GM12878 (cell line): ENCODE results near the gene PLEKHG4B. TPM values are rescaled to one million over a fixed set of nuclear protein-coding genes. Genes with fewer than 3 reads are reported as not detected.

Source experiments
- ATAC-seq: fragments of 200-7000 bp; cut with Tn5 transposase; 3 replicates; pipeline ENCODE4 v1.9.1; 2020; ENCODE audit warnings: mild to moderate bottlenecking, moderate library complexity
- BruUV-seq: library from RNA; stranded (reverse); fragments of 400-500 nt; replicated peaks from 2 replicates; lab custom pipeline; 2021; lab: Mats Ljungman, UMichigan
- CTCF ChIA-PET: fragments of 300-600 bp; sonication (Branson Sonifier 250); formaldehyde crosslinking; extraction: SDS; loops from one replicate; lab custom pipeline; 2021; ENCODE audit warnings: inconsistent platforms; lab: Yijun Ruan, JAX
- POLR2A ChIA-PET: fragments of 350-600 bp; formaldehyde crosslinking; extraction: SDS; loops from one replicate; lab custom pipeline; 2021; ENCODE audit warnings: inconsistent platforms; lab: Charles Lee
- RAD21 ChIA-PET: fragments of 300-600 bp; sonication (Branson Sonifier 250); formaldehyde crosslinking; loops from one replicate; lab custom pipeline; 2023; ENCODE audit warnings: antibody characterized with exemption; ENCODE audit not compliant: unreplicated experiment; lab: Charles Lee
- SMC1A ChIA-PET: fragments of 300-600 bp; sonication (Branson Sonifier 250); formaldehyde crosslinking; loops from one replicate; lab custom pipeline; 2023; ENCODE audit not compliant: unreplicated experiment, uncharacterized antibody; lab: Charles Lee
- DNase-seq: peaks from one replicate; pipeline ENCODE4 v3.0.0-alpha.2; 2011; ENCODE audit warnings: low read depth, low spot score
- FAIRE-seq: peaks from 3 replicates; lab custom pipeline; 2011; peaks lifted over from hg19 to GRCh38; lab: Jason Lieb, UNC
- H2AFZ ChIP-seq: 2 replicates; pipeline ENCODE4 v1.6.0; 2011; ENCODE audit warnings: low read depth, low read length, control low read depth; ENCODE audit not compliant: control insufficient read depth
- H3K27ac ChIP-seq: 2 replicates; pipeline ENCODE4 v1.5.1; 2011; ENCODE audit warnings: control low read depth; ENCODE audit not compliant: control insufficient read depth, insufficient read depth
- H3K27me3 ChIP-seq, 2 experiments: replicated peaks in 1 of 2; 2 replicates each; pipeline versions ENCODE4 v1.6.0 to v1.6.1; 2011; ENCODE audit warnings: low read length in 1 of 2; ENCODE audit not compliant: control insufficient read depth in 2 of 2, insufficient read depth in 2 of 2
- H3K36me3 ChIP-seq, 2 experiments: 2 replicates each; pipeline ENCODE4 v1.5.1; 2011; ENCODE audit warnings: low read length in 1 of 2; ENCODE audit not compliant: control insufficient read depth in 2 of 2, insufficient read depth in 2 of 2
- H3K4me1 ChIP-seq: 2 replicates; pipeline ENCODE4 v1.6.1; 2011; ENCODE audit warnings: mild to moderate bottlenecking, low read length, moderate library complexity, mixed read lengths; ENCODE audit not compliant: control insufficient read depth, insufficient read depth
- H3K4me2 ChIP-seq: 2 replicates; pipeline ENCODE4 v1.6.0; 2011; ENCODE audit warnings: control low read depth; ENCODE audit not compliant: control insufficient read depth, insufficient read depth
- H3K4me3 ChIP-seq: fragments of 200-600 bp; sonication (generic); 2 replicates; pipeline ENCODE4 v1.5.1; 2016
- H3K79me2 ChIP-seq: 2 replicates; pipeline ENCODE4 v1.6.0; 2011; ENCODE audit warnings: low read length; ENCODE audit not compliant: control insufficient read depth, insufficient read depth
- H3K9ac ChIP-seq: 2 replicates; pipeline ENCODE4 v1.8.0; 2011; ENCODE audit warnings: low read length, control low read depth, mixed read lengths; ENCODE audit not compliant: control insufficient read depth, insufficient read depth
- H3K9me3 ChIP-seq: replicated peaks from 3 replicates; pipeline ENCODE4 v1.5.1; 2011; ENCODE audit warnings: mild to moderate bottlenecking, low read length; ENCODE audit not compliant: control insufficient read depth, insufficient read depth
- H4K20me1 ChIP-seq: 2 replicates; pipeline ENCODE4 v1.6.0; 2011; ENCODE audit not compliant: control insufficient read depth, insufficient read depth
- BACH1 ChIP-seq: fragments of 450-650 bp; IDR thresholded peaks from 2 replicates; pipeline ENCODE4 v1.6.1; 2017; ENCODE audit warnings: mild to moderate bottlenecking, borderline replicate concordance
- ESRRA ChIP-seq: IDR thresholded peaks from 2 replicates; pipeline ENCODE4 v1.6.1; 2012; ENCODE audit warnings: mild to moderate bottlenecking, low read length, improper control_type of control experiment
- FOS ChIP-seq: IDR thresholded peaks from 3 replicates; pipeline ENCODE4 v1.6.1; 2011; ENCODE audit warnings: borderline replicate concordance; ENCODE audit not compliant: insufficient read length; ENCODE audit errors: extremely low read depth
- HDAC2 ChIP-seq: fragments of 200-600 bp; sonication (generic); IDR thresholded peaks from 2 replicates; pipeline ENCODE4 v1.6.1; 2017
- KLF5 ChIP-seq: fragments of 450-650 bp; IDR thresholded peaks from 2 replicates; pipeline ENCODE4 v1.6.1; 2014; ENCODE audit warnings: mild to moderate bottlenecking; ENCODE audit not compliant: partially characterized antibody
- MAX ChIP-seq: IDR thresholded peaks from 2 replicates; pipeline ENCODE4 v1.6.1; 2012; ENCODE audit warnings: low read depth, low read length, improper control_type of control experiment
- NR2C2 ChIP-seq: IDR thresholded peaks from 2 replicates; pipeline ENCODE4 v1.6.1; 2011; ENCODE audit warnings: borderline replicate concordance, low read depth; ENCODE audit not compliant: control insufficient read depth, insufficient read length
- PRDM15 ChIP-seq: fragments of 450-650 bp; formaldehyde crosslinking; IDR thresholded peaks from 2 replicates; pipeline ENCODE4 v1.4.0; 2020; ENCODE audit warnings: mild to moderate bottlenecking, moderate library complexity
- SMAD1 ChIP-seq: fragments of 450-650 bp; IDR thresholded peaks from 2 replicates; pipeline ENCODE4 v1.6.1; 2018; ENCODE audit warnings: mild to moderate bottlenecking, low read depth; ENCODE audit not compliant: partially characterized antibody
- SMARCA5 ChIP-seq: fragments of 450-650 bp; IDR thresholded peaks from 2 replicates; pipeline ENCODE4 v1.6.1; 2017; ENCODE audit warnings: mild to moderate bottlenecking
- STAT1 ChIP-seq: fragments of 450-650 bp; conservative IDR thresholded peaks from 2 replicates; pipeline ENCODE4 v1.6.1; 2014; ENCODE audit warnings: antibody characterized with exemption, mild to moderate bottlenecking
- ZNF24 ChIP-seq: fragments of 450-650 bp; IDR thresholded peaks from 2 replicates; pipeline ENCODE4 v1.6.1; 2017; ENCODE audit warnings: antibody characterized with exemption, mild to moderate bottlenecking
- ZNF687 ChIP-seq: fragments of 450-650 bp; IDR thresholded peaks from 2 replicates; pipeline ENCODE4 v1.6.1; 2017; ENCODE audit warnings: mild to moderate bottlenecking, moderate library complexity
- WGBS: methylation state at CpG from one replicate; pipeline ENCODE4 v1.1.6; 2016; ENCODE audit warnings: low lambda C conversion rate; ENCODE audit not compliant: insufficient replicate concordance, insufficient coverage; ENCODE audit errors: missing lambda C conversion rate; 5-methylcytosine and 5-hydroxymethylcytosine counted together
- in situ Hi-C: fragments of 300-500 bp; cut with MboI; formaldehyde crosslinking; loops from 9 replicates; pipeline ENCODE4 v1.14.3; 2018; ENCODE audit warnings: mixed read lengths
- intact Hi-C: fragments of 100-400 bp; cut with micrococcal nuclease; formaldehyde crosslinking; loops from one replicate; pipeline ENCODE4 v1.14.2; 2022; ENCODE audit not compliant: unreplicated experiment
- polyA plus RNA-seq, 11 experiments: library from polyadenylated mRNA; depleted of rRNA in 4 of 11; unstranded in 6 of 11; stranded (reverse) in 5 of 11; fragments of >200 nt; fragmentation: Nextera tagmentation in 4 of 11; fragmentation: Illumina TruSeq in 1 of 11; extraction: Ambion mirVana in 4 of 11; extraction: Trizol in 1 of 11; gene quantifications; 1 replicate in 1 of 11; 2 replicates in 10 of 11; pipeline versions ENCODE4 v1.2.1 to v1.2.3, GENCODE V29; 2011 to 2016; ENCODE audit warnings: inconsistent platforms in 2 of 11, missing spikeins in 2 of 11, low read depth in 1 of 11
- total RNA-seq, 4 experiments: library from RNA; depleted of rRNA in 3 of 4; stranded (reverse); fragments of >200 nt in 3 of 4; fragmentation: Illumina TruSeq in 1 of 4; extraction: Trizol in 1 of 4; gene quantifications; 2 replicates each; pipeline versions ENCODE4 v1.2.1 to v1.2.3, GENCODE V29; 2013 to 2021

PLEKHG4B gene
- total and polyA plus RNA-seq, 10 of the 15 experiments (the other 5 are each of a cell fraction or from before 2014, with no cell fraction given) = under 0.01 to 0.05 (median 0.01) TPM; not detected in 6

- no peak for TF ChIP-seq ZNF24
- TF ChIP-seq SMAD1 = no peak
- no peak for TF ChIP-seq ZNF687
These were observed 64.6 kb downstream of the PLEKHG4B start (continued) for GRCh38 chr5:156411-157072.

- no peak overlapping the region for H3K4me2 ChIP-seq
- no peak overlapping the region for H2AFZ ChIP-seq
- no peaks in the 10 kb centered on the region for H3K9me3 ChIP-seq
- H4K20me1 ChIP-seq = no peaks in the 10 kb centered on the region
- no peaks in the 10 kb centered on the region for H3K4me1 ChIP-seq
- ChIA-PET RAD21 (no interaction called here), POLR2A (no interaction called here), CTCF (no interaction called here), SMC1A (no interaction called here)
- no peaks in the 10 kb centered on the region for H3K79me2 ChIP-seq
- in situ Hi-C loops = no loop called here
- intact Hi-C loops = no loop called here
- no peak overlapping the region for H3K9ac ChIP-seq
- WGBS = 46% methylated on average over 12 of the region's 12 CpGs
- H3K27ac ChIP-seq = no peak overlapping the region
- ATAC-seq = no peak
- no peaks in the 10 kb centered on the region for H3K27me3 ChIP-seq
- no peak for FAIRE-seq
- no peak for DNase-seq
- no peaks in the 10 kb centered on the region for H3K36me3 ChIP-seq
- H3K4me3 ChIP-seq = no peak overlapping the region
- BruUV-seq = no TSS peak
- TF ChIP-seq MAX (no peak), FOS (no peak), SMARCA5 (no peak), STAT1 (no peak), PRDM15 (no peak), BACH1 (no peak), KLF5 (no peak), ESRRA (no peak), NR2C2 (no peak), HDAC2 (no peak)
These were observed 65.3 kb downstream of the PLEKHG4B start for GRCh38 chr5:157126-157715.
